ENCODE data around the gene EPB41L4A. TPM values are rescaled to one million over a fixed set of nuclear protein-coding genes. Genes with fewer than 3 reads are reported as not detected.

Gene EPB41L4A
- total RNA-seq, 1 experiment from 2014 or later, result 0.87 TPM

GRCh38 chr5:112201141-112201540, 217.9 kb downstream of the EPB41L4A start:
- in situ Hi-C loops (cut with HindIII; ENCODE audit: low pct_unique_long_range_greater_than_20kb, low sequenced_read_pairs), result no loop called here
- CTCF ChIA-PET, result no interaction called here
- H3K27ac ChIP-seq (ENCODE audit: low read length), result no peak overlapping the region
- ATAC-seq (no peak), DNase-seq (ENCODE audit: low read depth, low spot score) (no peak)
- intact Hi-C loops (cut with micrococcal nuclease; ENCODE audit: unreplicated experiment), result no loop called here
- H3K36me3 ChIP-seq (ENCODE audit: control insufficient read depth, insufficient read depth, low read length), result no peaks in the 10 kb centered on the region
- POLR2A ChIA-PET, result no interaction called here
- BruUV-seq (replicated peaks), result no TSS peak
- H3K27me3 ChIP-seq (ENCODE audit: control insufficient read depth, insufficient read depth, low read length), result peaks cover 4% of the 10 kb centered on the region; the same call in 1 of the 2 replicates
- no peaks in the 10 kb centered on the region for H3K9me3 ChIP-seq (ENCODE audit: control insufficient read depth, insufficient read depth, low read depth, low read length)
- no peak for TF ChIP-seq TCF7L2 (IDR thresholded peaks at IDR 0.05; ENCODE audit: low read depth, low read length)
- H3K4me1 ChIP-seq (ENCODE audit: control insufficient read depth, insufficient read depth, low read length), result no peaks in the 10 kb centered on the region
- no peak overlapping the region for H3K4me3 ChIP-seq (ENCODE audit: low read depth in 2 of 2, low read length in 2 of 2)

- Histone ChIP-seq H3K27me3 (ENCODE audit: control insufficient read depth, insufficient read depth, low read length) (peaks cover 4% of the 10 kb centered on the region; the same call in 1 of the 2 replicates), H3K4me3 (ENCODE audit: low read depth in 2 of 2, low read length in 2 of 2) (no peak overlapping the region), H3K4me1 (ENCODE audit: control insufficient read depth, insufficient read depth, low read length) (no peaks in the 10 kb centered on the region), H3K27ac (ENCODE audit: low read length) (no peak overlapping the region), H3K9me3 (ENCODE audit: control insufficient read depth, insufficient read depth, low read depth, low read length) (no peaks in the 10 kb centered on the region), H3K36me3 (ENCODE audit: control insufficient read depth, insufficient read depth, low read length) (no peaks in the 10 kb centered on the region)
- no peak for TF ChIP-seq TCF7L2 (IDR thresholded peaks at IDR 0.05; ENCODE audit: low read depth, low read length)
- no peak for TF ChIP-seq POLR2AphosphoS5 (IDR thresholded peaks at IDR 0.05; ENCODE audit: low read depth, low read length)
- TF ChIP-seq, protein P1, sequence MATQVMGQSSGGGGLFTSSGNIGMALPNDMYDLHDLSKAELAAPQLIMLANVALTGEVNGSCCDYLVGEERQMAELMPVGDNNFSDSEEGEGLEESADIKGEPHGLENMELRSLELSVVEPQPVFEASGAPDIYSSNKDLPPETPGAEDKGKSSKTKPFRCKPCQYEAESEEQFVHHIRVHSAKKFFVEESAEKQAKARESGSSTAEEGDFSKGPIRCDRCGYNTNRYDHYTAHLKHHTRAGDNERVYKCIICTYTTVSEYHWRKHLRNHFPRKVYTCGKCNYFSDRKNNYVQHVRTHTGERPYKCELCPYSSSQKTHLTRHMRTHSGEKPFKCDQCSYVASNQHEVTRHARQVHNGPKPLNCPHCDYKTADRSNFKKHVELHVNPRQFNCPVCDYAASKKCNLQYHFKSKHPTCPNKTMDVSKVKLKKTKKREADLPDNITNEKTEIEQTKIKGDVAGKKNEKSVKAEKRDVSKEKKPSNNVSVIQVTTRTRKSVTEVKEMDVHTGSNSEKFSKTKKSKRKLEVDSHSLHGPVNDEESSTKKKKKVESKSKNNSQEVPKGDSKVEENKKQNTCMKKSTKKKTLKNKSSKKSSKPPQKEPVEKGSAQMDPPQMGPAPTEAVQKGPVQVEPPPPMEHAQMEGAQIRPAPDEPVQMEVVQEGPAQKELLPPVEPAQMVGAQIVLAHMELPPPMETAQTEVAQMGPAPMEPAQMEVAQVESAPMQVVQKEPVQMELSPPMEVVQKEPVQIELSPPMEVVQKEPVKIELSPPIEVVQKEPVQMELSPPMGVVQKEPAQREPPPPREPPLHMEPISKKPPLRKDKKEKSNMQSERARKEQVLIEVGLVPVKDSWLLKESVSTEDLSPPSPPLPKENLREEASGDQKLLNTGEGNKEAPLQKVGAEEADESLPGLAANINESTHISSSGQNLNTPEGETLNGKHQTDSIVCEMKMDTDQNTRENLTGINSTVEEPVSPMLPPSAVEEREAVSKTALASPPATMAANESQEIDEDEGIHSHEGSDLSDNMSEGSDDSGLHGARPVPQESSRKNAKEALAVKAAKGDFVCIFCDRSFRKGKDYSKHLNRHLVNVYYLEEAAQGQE (IDR thresholded peaks at IDR 0.05; ENCODE audit: insufficient read depth in 1 of 2, low read depth in 2 of 2, low read length in 1 of 2), result no peak
- TF ChIP-seq CTCF (IDR thresholded peaks at IDR 0.05), result no peak
- TF ChIP-seq SIN3A (IDR thresholded peaks at IDR 0.05; ENCODE audit: borderline replicate concordance, insufficient read depth, low read depth, low read length), result no peak
- POLR2A ChIA-PET, result no interaction called here
- CTCF ChIA-PET, result no interaction called here
- no peak for DNase-seq (ENCODE audit: low read depth, low spot score)
- BruUV-seq (replicated peaks), result no TSS peak
- intact Hi-C loops (cut with micrococcal nuclease; ENCODE audit: unreplicated experiment), result no loop called here
- in situ Hi-C loops (cut with HindIII; ENCODE audit: low pct_unique_long_range_greater_than_20kb, low sequenced_read_pairs), result no loop called here
- ATAC-seq, result no peak
Measured at GRCh38 chr5:112200131-112200530, 218.9 kb downstream of the EPB41L4A start.

DNA sequence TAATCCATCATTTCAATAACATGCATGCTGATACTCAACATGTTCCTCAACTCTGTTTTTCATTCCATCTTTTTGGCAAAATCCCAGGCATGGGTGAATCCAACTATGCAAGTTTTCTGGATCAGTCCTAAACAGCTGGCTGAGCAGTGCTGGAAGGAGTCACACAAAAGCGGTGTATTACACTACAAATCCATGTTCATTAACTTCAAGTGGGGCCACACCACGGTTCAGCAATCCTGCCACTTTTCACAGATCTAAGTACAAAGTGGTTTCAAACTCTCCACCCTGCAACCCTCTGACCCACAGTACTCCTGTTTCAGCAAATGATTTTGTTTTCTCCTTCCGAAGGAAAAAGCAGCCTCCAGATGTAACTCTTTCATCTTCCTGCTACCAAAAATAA, 222.5 kb downstream of the EPB41L4A start:
- no peak overlapping the region for H3K4me3 ChIP-seq (ENCODE audit: low read depth in 2 of 2, low read length in 2 of 2)
- BruUV-seq (replicated peaks), result no TSS peak
- no peaks in the 10 kb centered on the region for H3K4me1 ChIP-seq (ENCODE audit: control insufficient read depth, insufficient read depth, low read length)
- peaks cover 10% of the 10 kb centered on the region; the same call in 1 of the 2 replicates for H3K27me3 ChIP-seq (ENCODE audit: control insufficient read depth, insufficient read depth, low read length)
- POLR2A ChIA-PET, result no interaction called here
- H3K9me3 ChIP-seq (ENCODE audit: control insufficient read depth, insufficient read depth, low read depth, low read length), result no peaks in the 10 kb centered on the region
- CTCF ChIA-PET, result no interaction called here
- H3K36me3 ChIP-seq (ENCODE audit: control insufficient read depth, insufficient read depth, low read length), result no peaks in the 10 kb centered on the region
- ATAC-seq (no peak), DNase-seq (ENCODE audit: low read depth, low spot score) (no peak)
- TF ChIP-seq TCF7L2 (IDR thresholded peaks at IDR 0.05; ENCODE audit: low read depth, low read length) (no peak), CTCF (IDR thresholded peaks at IDR 0.05) (no peak), SIN3A (IDR thresholded peaks at IDR 0.05; ENCODE audit: borderline replicate concordance, insufficient read depth, low read depth, low read length) (no peak), POLR2AphosphoS5 (IDR thresholded peaks at IDR 0.05; ENCODE audit: low read depth, low read length) (no peak)
- intact Hi-C loops (cut with micrococcal nuclease; ENCODE audit: unreplicated experiment) (no loop called here), in situ Hi-C loops (cut with HindIII; ENCODE audit: low pct_unique_long_range_greater_than_20kb, low sequenced_read_pairs) (no loop called here)
- no peak overlapping the region for H3K27ac ChIP-seq (ENCODE audit: low read length)
